WTC11 (cell line): Measurements from ENCODE around the gene KAZN. TPM values are rescaled to one million over a fixed set of nuclear protein-coding genes. Genes with fewer than 3 reads are reported as not detected.

ENCODE experiments used
- ATAC-seq: fragments of 200-7000 bp; cut with Tn5 transposase; 2 replicates; pipeline ENCODE4 v1.10.0; 2021; ENCODE audit warnings: mild to moderate bottlenecking, moderate library complexity
- CTCF ChIA-PET: fragments of 300-600 bp; sonication (Branson Sonifier 250); formaldehyde crosslinking; loops from one replicate; lab custom pipeline; 2021; ENCODE audit warnings: antibody characterized with exemption; lab: Charles Lee
- POLR2A ChIA-PET: fragments of 350-600 bp; sonication (Branson Sonifier 250); formaldehyde crosslinking; loops from one replicate; lab custom pipeline; 2021; ENCODE audit warnings: antibody characterized with exemption; lab: Charles Lee
- DNase-seq: peaks from one replicate; pipeline ENCODE4 v3.0.0; 2021; ENCODE audit warnings: low spot score
- H3K27ac Mint-ChIP-seq: 2 replicates; pipeline ENCODE4 v1.8.0; 2021; ENCODE audit warnings: mixed read lengths
- H3K27me3 Mint-ChIP-seq: 2 replicates; pipeline ENCODE4 v1.8.0; 2021; ENCODE audit warnings: low read depth, mild to moderate bottlenecking, moderate library complexity, mixed read lengths
- H3K36me3 Mint-ChIP-seq: 2 replicates; pipeline ENCODE4 v1.8.0; 2021; ENCODE audit warnings: mixed read lengths
- H3K4me1 Mint-ChIP-seq: 2 replicates; pipeline ENCODE4 v1.8.0; 2022; ENCODE audit warnings: mixed read lengths
- H3K4me3 Mint-ChIP-seq: 2 replicates; pipeline ENCODE4 v1.8.0; 2021; ENCODE audit warnings: mild to moderate bottlenecking, moderate library complexity, mixed read lengths
- H3K9me3 Mint-ChIP-seq: 2 replicates; pipeline ENCODE4 v1.8.0; 2021; ENCODE audit warnings: mixed read lengths
- ATF1 ChIP-seq: sonication (generic); formaldehyde crosslinking; IDR thresholded peaks from 2 replicates; pipeline ENCODE4 v1.8.1; 2023; ENCODE audit warnings: mild to moderate bottlenecking, moderate library complexity, missing genetic modification reagents
- ATF6 ChIP-seq: sonication (generic); formaldehyde crosslinking; IDR thresholded peaks from 2 replicates; pipeline ENCODE4 v1.8.1; 2023; ENCODE audit warnings: mild to moderate bottlenecking, missing genetic modification reagents
- CBFB ChIP-seq: sonication (generic); formaldehyde crosslinking; IDR thresholded peaks from 2 replicates; pipeline ENCODE4 v1.8.1; 2022; ENCODE audit warnings: mild to moderate bottlenecking, low read depth, missing genetic modification reagents
- ELF4 ChIP-seq: sonication (generic); formaldehyde crosslinking; IDR thresholded peaks from 2 replicates; pipeline ENCODE4 v1.8.1; 2022; ENCODE audit warnings: low read depth, mild to moderate bottlenecking, moderate library complexity, missing genetic modification reagents
- EMX1 ChIP-seq: fragments of 250-450 bp; sonication (Bioruptor Pico); IDR thresholded peaks from 2 replicates; pipeline ENCODE4 v1.8.0; 2021; ENCODE audit warnings: mild to moderate bottlenecking
- ESRRA ChIP-seq: sonication (generic); formaldehyde crosslinking; IDR thresholded peaks from 2 replicates; pipeline ENCODE4 v1.8.1; 2022; ENCODE audit warnings: mild to moderate bottlenecking, missing genetic modification reagents, borderline replicate concordance
- FOXK1 ChIP-seq: sonication (generic); formaldehyde crosslinking; IDR thresholded peaks from 2 replicates; pipeline ENCODE4 v1.8.0; 2022; ENCODE audit warnings: mild to moderate bottlenecking, moderate library complexity, missing genetic modification reagents
- IRF1 ChIP-seq: sonication (generic); formaldehyde crosslinking; IDR thresholded peaks from 2 replicates; pipeline ENCODE4 v1.8.0; 2023; ENCODE audit warnings: missing genetic modification reagents
- MLX ChIP-seq: sonication (generic); formaldehyde crosslinking; IDR thresholded peaks from 2 replicates; pipeline ENCODE4 v1.8.1; 2023; ENCODE audit warnings: mild to moderate bottlenecking, missing genetic modification reagents, moderate library complexity
- NFYB ChIP-seq: sonication (generic); formaldehyde crosslinking; conservative IDR thresholded peaks from 2 replicates; pipeline ENCODE4 v1.8.0; 2022; ENCODE audit warnings: low read depth, missing genetic modification reagents
- NR1H2 ChIP-seq: sonication (generic); formaldehyde crosslinking; IDR thresholded peaks from 2 replicates; pipeline ENCODE4 v1.9.0; 2021; ENCODE audit warnings: mild to moderate bottlenecking, moderate library complexity, missing genetic modification reagents
- OVOL2 ChIP-seq: fragments of 250-450 bp; sonication (Bioruptor Pico); IDR thresholded peaks from 2 replicates; pipeline ENCODE4 v1.9.0; 2021; ENCODE audit warnings: mild to moderate bottlenecking, borderline replicate concordance
- SMAD3 ChIP-seq: sonication (generic); formaldehyde crosslinking; IDR thresholded peaks from 2 replicates; pipeline ENCODE4 v1.8.0; 2022; ENCODE audit warnings: missing genetic modification reagents, mild to moderate bottlenecking, borderline replicate concordance
- SOX15 ChIP-seq: fragments of 250-450 bp; sonication (Bioruptor Pico); IDR thresholded peaks from 2 replicates; pipeline ENCODE4 v1.9.0; 2021; ENCODE audit warnings: mild to moderate bottlenecking
- STAT6 ChIP-seq: sonication (generic); formaldehyde crosslinking; conservative IDR thresholded peaks from 2 replicates; pipeline ENCODE4 v1.8.1; 2023; ENCODE audit warnings: mild to moderate bottlenecking, low read depth, missing genetic modification reagents, moderate library complexity
- TEAD1 ChIP-seq: sonication (generic); formaldehyde crosslinking; IDR thresholded peaks from 2 replicates; pipeline ENCODE4 v1.8.0; 2022; ENCODE audit warnings: mild to moderate bottlenecking, missing genetic modification reagents
- ZMAT4 ChIP-seq: fragments of 250-450 bp; sonication (Bioruptor Pico); IDR thresholded peaks from 2 replicates; pipeline ENCODE4 v1.9.0; 2021; ENCODE audit warnings: mild to moderate bottlenecking
- ZNF396 ChIP-seq: fragments of 250-450 bp; sonication (Bioruptor Pico); IDR thresholded peaks from 2 replicates; pipeline ENCODE4 v1.8.0; 2021; ENCODE audit warnings: mild to moderate bottlenecking, moderate library complexity, borderline replicate concordance
- ZNF423 ChIP-seq: fragments of 250-450 bp; sonication (Bioruptor Pico); IDR thresholded peaks from 2 replicates; pipeline ENCODE4 v2.1.2; 2022; ENCODE audit warnings: mild to moderate bottlenecking, moderate library complexity
- ZNF671 ChIP-seq: fragments of 250-450 bp; sonication (Bioruptor Pico); IDR thresholded peaks from 2 replicates; pipeline ENCODE4 v1.8.0; 2021; ENCODE audit warnings: mild to moderate bottlenecking
- total RNA-seq: library from RNA; stranded (reverse); gene quantifications from 3 replicates; pipeline ENCODE4 v1.2.3, GENCODE V29; 2021
- TF ChIP-seq, protein P1 (sequence below): sonication (generic); formaldehyde crosslinking; IDR thresholded peaks from 2 replicates; pipeline ENCODE4 v1.8.1; 2023; ENCODE audit warnings: mild to moderate bottlenecking, missing genetic modification reagents

KAZN gene
- total RNA-seq, 1 experiment from 2014 or later, result 19.9 TPM

- TF ChIP-seq STAT6, result no peak
- TF ChIP-seq CBFB (CRISPR knock-in tag), result no peak
Observed at GRCh38 chr1:14738647-14739046, 140.2 kb downstream of the KAZN start (continued).

DNA sequence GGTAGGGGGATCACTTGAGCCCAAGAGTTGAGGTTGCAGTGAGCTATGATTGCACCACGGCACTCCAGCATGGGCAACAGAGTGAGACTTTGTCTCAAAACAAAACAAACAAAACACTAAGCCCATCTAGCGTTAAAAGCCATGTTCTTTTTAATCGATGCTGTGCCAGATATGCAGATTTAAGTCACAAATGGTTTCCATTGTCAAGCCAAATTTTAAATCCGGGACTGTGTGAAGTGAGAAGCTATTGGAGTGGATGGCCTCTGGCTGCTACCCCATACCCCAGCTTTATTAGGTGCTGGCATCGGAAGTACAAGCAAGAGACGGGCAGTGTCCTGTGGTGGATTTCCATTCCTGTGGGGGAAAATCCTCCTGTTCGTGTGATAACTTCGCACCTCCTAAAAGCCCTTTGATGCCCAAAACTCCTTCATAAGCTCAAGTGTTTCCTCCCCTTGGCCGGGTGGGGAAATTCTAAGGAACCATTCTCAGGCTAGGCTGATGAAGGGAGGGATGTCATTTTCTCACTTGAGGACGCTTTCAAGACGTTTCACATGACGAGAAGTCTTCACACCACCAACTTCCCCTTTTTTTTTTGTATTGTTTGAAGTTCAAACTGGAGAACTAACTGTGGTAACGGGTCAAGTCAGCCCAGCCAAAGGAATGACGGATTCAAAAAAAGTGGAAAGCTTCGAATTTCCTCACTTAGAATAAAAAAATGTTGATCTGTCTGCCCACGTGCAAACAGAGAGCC, 140.8 kb downstream of the KAZN start:
- Mint-ChIP-seq H3K4me3 (no peak overlapping the region), H3K4me1 (peaks cover 68% of the 10 kb centered on the region), H3K36me3 (no peaks in the 10 kb centered on the region; the same call in 1 of the 2 replicates), H3K27ac (no peak overlapping the region), H3K27me3 (peaks cover 48% of the 10 kb centered on the region), H3K9me3 (no peaks in the 10 kb centered on the region)
- DNase-seq (no peak), ATAC-seq (no peak)
- TF ChIP-seq, protein P1, sequence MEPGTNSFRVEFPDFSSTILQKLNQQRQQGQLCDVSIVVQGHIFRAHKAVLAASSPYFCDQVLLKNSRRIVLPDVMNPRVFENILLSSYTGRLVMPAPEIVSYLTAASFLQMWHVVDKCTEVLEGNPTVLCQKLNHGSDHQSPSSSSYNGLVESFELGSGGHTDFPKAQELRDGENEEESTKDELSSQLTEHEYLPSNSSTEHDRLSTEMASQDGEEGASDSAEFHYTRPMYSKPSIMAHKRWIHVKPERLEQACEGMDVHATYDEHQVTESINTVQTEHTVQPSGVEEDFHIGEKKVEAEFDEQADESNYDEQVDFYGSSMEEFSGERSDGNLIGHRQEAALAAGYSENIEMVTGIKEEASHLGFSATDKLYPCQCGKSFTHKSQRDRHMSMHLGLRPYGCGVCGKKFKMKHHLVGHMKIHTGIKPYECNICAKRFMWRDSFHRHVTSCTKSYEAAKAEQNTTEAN (CRISPR knock-in tag), result no peak
- TF ChIP-seq TEAD1 (CRISPR knock-in tag) (no peak), MLX (no peak), ELF4 (CRISPR knock-in tag) (no peak), ZNF671 (no peak), ZMAT4 (CRISPR knock-in tag) (no peak), ZNF423 (CRISPR knock-in tag) (no peak), NR1H2 (CRISPR knock-in tag) (no peak), ATF6 (CRISPR knock-in tag) (no peak), EMX1 (CRISPR knock-in tag) (no peak), IRF1 (CRISPR knock-in tag) (no peak)
- CTCF ChIA-PET, result interaction anchor here (0.7 to 4.1 kb wide), 2 partner anchors 40 to 211 kb away, joined by 4 to 20 read pairs; no protein-coding TSS in a partner anchor
- POLR2A ChIA-PET, result no interaction called here

DNA sequence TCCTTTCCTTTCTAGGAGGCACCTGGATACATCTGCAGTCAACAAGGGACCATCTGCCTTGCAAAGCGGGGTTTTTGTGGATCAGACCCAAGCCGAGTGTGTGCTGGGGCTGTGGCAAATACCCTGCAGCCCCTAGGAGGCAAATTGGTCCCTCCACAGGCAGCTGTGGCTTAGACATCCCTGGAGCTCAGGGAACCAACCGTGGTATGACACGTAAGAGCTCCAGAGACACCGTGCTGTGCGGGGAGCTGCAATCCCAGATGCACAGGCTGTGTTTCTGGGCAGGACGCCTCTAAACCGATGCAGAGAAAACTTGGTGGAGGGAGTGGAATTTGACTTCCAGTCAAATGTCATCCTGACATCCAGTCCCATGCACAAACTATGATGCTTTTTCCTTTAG, 141.5 kb downstream of the KAZN start:
- CTCF ChIA-PET, result interaction anchor here (0.7 to 4.1 kb wide), 3 partner anchors 19 to 212 kb away, joined by 4 to 20 read pairs (median 4); no protein-coding TSS in a partner anchor
- no peak overlapping the region for H3K4me3 Mint-ChIP-seq
- POLR2A ChIA-PET, result no interaction called here
- peak; percentile 60 for ATAC-seq
- H3K36me3 Mint-ChIP-seq, result no peaks in the 10 kb centered on the region; the same call in 1 of the 2 replicates
- DNase-seq, result no peak
- TF ChIP-seq ZNF396, result no peak
- TF ChIP-seq OVOL2 (CRISPR knock-in tag), result no peak
- TF ChIP-seq NFYB, result no peak
- no peak for TF ChIP-seq SMAD3
- no peak for TF ChIP-seq ESRRA (CRISPR knock-in tag)
- TF ChIP-seq ATF1, result no peak
- TF ChIP-seq SOX15 (CRISPR knock-in tag), result no peak
- no peak for TF ChIP-seq FOXK1 (CRISPR knock-in tag)
- peaks cover 66% of the 10 kb centered on the region for H3K4me1 Mint-ChIP-seq
- no peak overlapping the region for H3K27ac Mint-ChIP-seq
- peaks cover 40% of the 10 kb centered on the region for H3K27me3 Mint-ChIP-seq
- H3K9me3 Mint-ChIP-seq, result no peaks in the 10 kb centered on the region
